GM12865 (cell line): ENCODE data around the gene NDOR1.

Experiments used
- DNase-seq: peaks from one replicate; pipeline ENCODE4 v3.0.0; 2010; ENCODE audit warnings: low read depth
- H3K4me3 ChIP-seq: 2 replicates; pipeline ENCODE4 v1.5.1; 2011; ENCODE audit warnings: mild to moderate bottlenecking, low read depth, low read length, control low read depth
- CTCF ChIP-seq: IDR thresholded peaks from 2 replicates; pipeline ENCODE4 v1.5.1; 2011; ENCODE audit warnings: low read length, control low read depth, low read depth, inconsistent platforms; ENCODE audit not compliant: insufficient read depth; ENCODE audit errors: missing control alignments

The NDOR1 gene

GRCh38 chr9:137265496-137266161, 60.1 kb downstream of the NDOR1 start:
- no peak overlapping the region for H3K4me3 ChIP-seq
- TF ChIP-seq CTCF: no peak
- no peak for DNase-seq

GRCh38 chr9:137266162-137266527, 60.6 kb downstream of the NDOR1 start:
- no peak overlapping the region for H3K4me3 ChIP-seq
- no peak for DNase-seq
- TF ChIP-seq CTCF: no peak
